NOMO-1 treated with dmso at 0.1 percent for 144 hours (cell line): ENCODE measurements around the gene HRH1.
"Not testable (repeated sequence)": the region's sequence is repeated elsewhere in the genome, so short reads cannot be mapped to it uniquely, and the experiment has no call there.

Experiments
- DNase-seq: peaks from one replicate; lab custom pipeline; 2025; ENCODE audit not compliant: unreplicated experiment; lab: John Stamatoyannopoulos, UW

Gene HRH1

DNA sequence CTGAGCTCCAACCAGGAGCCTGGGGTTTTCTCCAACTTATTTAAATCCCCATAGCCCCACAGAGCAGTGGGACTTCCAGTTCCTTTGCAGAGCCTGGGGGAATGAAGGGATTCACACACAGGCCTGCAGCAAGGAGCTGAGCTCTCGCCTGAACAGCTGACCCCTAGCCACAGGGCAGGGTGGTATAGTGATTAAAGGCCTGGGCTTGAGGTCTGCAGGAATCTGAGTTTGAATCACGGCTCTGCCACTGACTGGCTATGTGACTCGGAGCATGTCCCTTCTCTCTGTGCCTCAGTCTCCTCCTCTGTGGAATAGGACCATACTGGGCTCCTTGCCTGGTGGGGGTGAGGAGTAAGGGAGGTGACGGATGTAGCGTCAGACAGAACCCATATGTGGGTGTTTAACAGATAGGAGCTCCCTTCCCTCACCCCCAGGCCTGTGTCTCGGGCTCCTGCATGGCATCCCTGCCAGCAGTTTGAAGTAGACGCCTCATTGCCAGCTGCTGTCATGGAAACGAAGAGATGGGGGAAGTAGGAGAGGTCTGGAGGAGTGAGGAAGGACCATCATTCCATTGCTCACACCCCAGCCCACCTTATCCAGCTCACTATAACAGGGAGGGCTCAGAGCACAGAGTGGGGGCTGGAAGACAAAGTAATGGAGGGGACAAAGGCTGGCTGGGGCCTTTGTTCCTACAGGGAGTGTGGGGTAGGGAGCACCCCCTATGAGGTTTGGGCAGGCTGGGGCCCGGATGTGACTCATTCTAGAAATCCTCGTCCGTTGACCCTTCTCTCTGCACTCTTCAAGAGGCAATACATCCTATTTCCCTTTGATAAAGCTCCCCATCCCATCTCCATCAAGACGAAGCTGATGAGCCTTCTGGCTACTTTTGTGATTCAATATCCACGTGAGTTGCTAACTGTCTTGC, 14.8 kb downstream of the HRH1 start:
- DNase-seq = no peak

GRCh38 chr3:11170052-11170770, 15.9 kb downstream of the HRH1 start:
- DNase-seq = no peak

- no peak for DNase-seq
These were observed 17.9 kb downstream of the HRH1 start for GRCh38 chr3:11172096-11172690.

DNA sequence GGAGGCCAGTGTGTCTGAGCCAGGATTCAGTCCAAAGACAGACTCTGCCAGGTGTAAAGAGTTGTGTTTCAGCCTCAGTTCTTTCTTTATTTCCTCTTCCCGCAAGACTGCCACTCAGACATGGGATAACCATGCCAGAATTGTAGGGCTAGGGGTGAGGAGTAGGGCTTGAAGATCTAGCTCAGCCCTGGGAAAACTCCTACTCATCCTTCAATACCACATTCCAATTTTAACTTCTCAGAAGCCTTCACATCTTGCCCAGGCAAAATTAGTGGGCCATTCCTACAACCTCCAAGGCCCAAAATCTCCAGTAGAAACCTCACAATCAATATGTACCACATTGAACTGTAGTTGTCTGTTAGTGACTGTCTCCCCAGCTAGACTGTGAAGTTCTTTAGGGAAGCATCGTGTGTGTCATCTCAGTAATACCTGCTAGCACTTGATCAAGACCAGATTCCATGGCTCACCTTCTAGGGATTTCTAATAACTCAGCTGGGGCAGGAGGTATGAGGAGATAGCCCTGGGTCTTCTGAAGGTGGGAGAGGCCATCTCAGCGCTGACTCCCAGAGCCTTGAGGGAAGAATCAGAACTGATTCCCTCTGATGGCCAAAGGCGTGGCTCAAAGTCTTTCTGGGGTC, 19.7 kb downstream of the HRH1 start:
- no peak for DNase-seq

GRCh38 chr3:11178421-11178820, 24.1 kb downstream of the HRH1 start:
- DNase-seq = no peak

- not testable (repeated sequence) for DNase-seq
These were observed 30.2 kb downstream of the HRH1 start for GRCh38 chr3:11184328-11184969.

DNA sequence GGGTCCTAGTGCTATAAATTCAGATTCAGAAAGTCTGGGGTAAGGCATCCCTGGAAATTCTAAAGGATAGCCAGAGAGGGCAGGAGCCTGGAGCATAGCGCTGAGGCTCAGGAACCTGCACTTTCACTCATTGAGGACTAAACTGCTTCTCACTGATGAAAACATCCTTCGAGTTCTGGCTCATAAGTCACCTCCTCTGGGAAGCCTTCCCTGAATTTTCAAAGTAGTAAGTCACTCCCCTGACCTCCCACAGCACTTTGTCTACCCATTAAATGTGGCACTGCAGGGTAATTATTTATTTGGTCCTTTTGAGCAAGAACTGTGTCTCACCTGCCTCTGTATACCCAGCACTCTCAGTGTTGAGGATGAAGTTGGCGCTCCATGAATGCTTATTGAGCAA, 30.9 kb downstream of the HRH1 start:
- no peak for DNase-seq

GRCh38 chr3:11185564-11186317, 31.4 kb downstream of the HRH1 start:
- DNase-seq = no peak

DNA sequence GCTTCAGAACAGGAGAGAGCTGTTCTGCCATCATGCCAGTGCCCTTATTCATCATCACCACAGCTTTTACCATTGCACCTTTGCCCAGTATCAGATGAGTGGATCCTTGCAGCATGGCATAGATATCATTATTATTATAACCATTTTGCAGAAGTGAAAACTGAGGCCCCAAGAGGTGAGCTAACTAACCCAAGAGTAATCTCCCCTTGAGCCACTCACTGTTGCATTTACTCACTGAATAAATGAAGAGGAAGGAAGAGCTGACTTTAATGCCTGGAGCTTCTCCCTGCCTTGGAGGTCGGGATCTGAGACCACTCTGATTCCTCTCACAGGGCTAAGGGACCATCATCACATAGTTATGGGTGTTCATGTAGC, 32.0 kb downstream of the HRH1 start:
- no peak for DNase-seq

DNA sequence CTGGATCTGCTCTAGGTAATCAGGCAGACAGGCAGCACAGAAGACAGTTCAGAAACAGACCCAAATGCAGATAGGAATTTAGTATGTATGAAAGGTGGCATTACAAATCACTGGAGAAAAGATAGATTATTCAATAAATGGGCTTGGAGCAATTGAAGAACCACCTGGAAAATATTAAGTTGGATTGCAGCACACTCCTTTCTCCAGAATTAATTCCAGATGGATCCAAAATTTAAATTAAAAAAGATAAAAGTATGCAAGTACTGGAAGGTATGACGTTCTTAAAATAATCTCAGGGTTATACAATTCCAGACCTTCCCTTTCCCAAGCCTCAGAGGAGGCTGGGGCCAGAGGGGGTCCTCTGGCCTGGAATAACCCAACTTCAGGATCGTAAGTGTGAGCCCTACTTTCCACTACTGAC, 32.5 kb downstream of the HRH1 start:
- DNase-seq = no peak

- DNase-seq = no peak
These were observed 33.4 kb downstream of the HRH1 start for GRCh38 chr3:11187681-11188080.

- no peak for DNase-seq
These were observed 33.9 kb downstream of the HRH1 start for GRCh38 chr3:11188231-11188630.

- no peak for DNase-seq
These were observed 40.9 kb downstream of the HRH1 start for GRCh38 chr3:11195201-11195600.

- no peak for DNase-seq
These were observed 41.5 kb downstream of the HRH1 start for GRCh38 chr3:11195721-11196332.

- DNase-seq = no peak
These were observed 43.2 kb downstream of the HRH1 start for GRCh38 chr3:11197484-11197883.

- DNase-seq = no peak
These were observed 43.8 kb downstream of the HRH1 start for GRCh38 chr3:11198070-11198469.

DNA sequence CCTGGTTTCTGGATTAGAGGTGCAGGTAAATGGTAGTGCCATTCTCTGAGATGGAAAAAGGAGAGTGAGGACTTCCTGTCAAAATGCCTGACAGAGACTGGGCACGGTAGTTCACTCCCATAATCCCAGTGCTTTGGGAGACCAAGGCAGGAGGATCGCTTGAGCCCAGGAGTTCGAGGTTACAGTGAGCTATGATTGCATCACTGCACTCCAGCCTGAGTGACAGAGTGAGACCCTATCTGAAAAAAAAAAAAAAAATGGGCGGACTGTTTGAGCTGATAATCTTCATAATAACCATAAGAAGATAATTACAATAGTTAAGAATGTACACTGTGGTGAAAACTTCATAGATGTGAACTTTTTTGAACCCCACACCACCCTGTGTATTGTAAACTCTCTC, 44.2 kb downstream of the HRH1 start:
- DNase-seq = no peak

GRCh38 chr3:11199902-11200845, 45.9 kb downstream of the HRH1 start:
- DNase-seq = no peak
